H1 (cell line): ENCODE measurements around the gene DIPK1B. TPM values are rescaled to one million over a fixed set of nuclear protein-coding genes. Genes with fewer than 3 reads are reported as not detected.
A peak's percentile ranks its signal among the peaks of the same experiment; 100 is the strongest.

ENCODE experiments used
- CTCF ChIA-PET: fragments of 300-600 bp; sonication (Branson Sonifier 250); formaldehyde crosslinking; loops from one replicate; lab custom pipeline; 2021; ENCODE audit not compliant: partially characterized antibody; lab: Charles Lee
- POLR2A ChIA-PET: fragments of 300-600 bp; sonication (Branson Sonifier 250); formaldehyde crosslinking; loops from one replicate; lab custom pipeline; 2021; ENCODE audit warnings: inconsistent platforms; ENCODE audit not compliant: partially characterized antibody; lab: Charles Lee
- DNase-seq, 2 experiments: peaks; one replicate each; pipeline versions ENCODE4 v3.0.0 to v3.0.0-alpha.2; 2010 to 2022; ENCODE audit warnings: low spot score in 2 of 2, low read depth in 1 of 2, mixed read lengths in 1 of 2
- FAIRE-seq: peaks from 2 replicates; lab custom pipeline; 2011; peaks lifted over from hg19 to GRCh38; lab: Jason Lieb, UNC
- H2AFZ ChIP-seq: 2 replicates; pipeline ENCODE4 v1.8.1; 2012; ENCODE audit warnings: low read length, inconsistent platforms
- H2AK5ac ChIP-seq: 2 replicates; pipeline ENCODE4 v1.6.1; 2013; ENCODE audit warnings: low read depth, low read length
- H2BK120ac ChIP-seq: replicated peaks from 2 replicates; pipeline ENCODE3; 2013; ENCODE audit warnings: low read depth, low read length, inconsistent platforms
- H2BK12ac ChIP-seq: 2 replicates; pipeline ENCODE4 v1.6.1; 2013; ENCODE audit warnings: low read depth, low read length
- H2BK15ac ChIP-seq: 2 replicates; pipeline ENCODE4 v1.6.1; 2013; ENCODE audit warnings: low read length
- H2BK20ac ChIP-seq: 2 replicates; pipeline ENCODE4 v1.6.1; 2013; ENCODE audit warnings: low read length
- H2BK5ac ChIP-seq: 2 replicates; pipeline ENCODE4 v1.6.1; 2013; ENCODE audit warnings: low read depth, low read length
- H3K14ac ChIP-seq: 2 replicates; pipeline ENCODE4 v1.6.1; 2013; ENCODE audit warnings: inconsistent platforms; ENCODE audit not compliant: insufficient read length
- H3K18ac ChIP-seq: 2 replicates; pipeline ENCODE4 v1.6.1; 2013; ENCODE audit warnings: low read length; ENCODE audit errors: extremely low read depth
- H3K23ac ChIP-seq: 2 replicates; pipeline ENCODE4 v1.6.1; 2013; ENCODE audit warnings: inconsistent platforms; ENCODE audit not compliant: insufficient read length
- H3K23me2 ChIP-seq: 2 replicates; pipeline ENCODE4 v1.6.1; 2013; ENCODE audit warnings: low read depth, low read length
- H3K27ac ChIP-seq: 2 replicates; pipeline ENCODE4 v1.6.1; 2011; ENCODE audit warnings: low read depth, low read length, inconsistent platforms
- H3K27me3 ChIP-seq, 4 experiments: replicated peaks in 1 of 4; 1 replicate in 1 of 4; 2 replicates in 3 of 4; pipeline versions ENCODE4 v1.6.1 to v1.8.1; 2011 to 2013; ENCODE audit warnings: low read length in 3 of 4, mild to moderate bottlenecking in 3 of 4, inconsistent platforms in 2 of 4, mixed read lengths in 2 of 4, moderate library complexity in 1 of 4; ENCODE audit not compliant: control insufficient read depth in 3 of 4, insufficient read depth in 3 of 4; ENCODE audit errors: extremely low read depth in 1 of 4
- H3K36me3 ChIP-seq, 4 experiments: 2 replicates each; pipeline versions ENCODE4 v1.6.1 to v1.8.1; 2011 to 2013; ENCODE audit warnings: mild to moderate bottlenecking in 4 of 4, low read length in 3 of 4, moderate library complexity in 2 of 4, control low read depth in 1 of 4, inconsistent platforms in 1 of 4; ENCODE audit not compliant: insufficient read depth in 4 of 4, control insufficient read depth in 2 of 4
- H3K4ac ChIP-seq: replicated peaks from 2 replicates; pipeline ENCODE3; 2013; ENCODE audit warnings: low read length, low read depth, mixed read lengths, inconsistent platforms; ENCODE audit not compliant: insufficient read length
- H3K4me1 ChIP-seq, 4 experiments: replicated peaks in 1 of 4; 1 replicate in 1 of 4; 2 replicates in 3 of 4; pipeline versions ENCODE4 v1.6.1 to v1.8.1; 2011 to 2013; ENCODE audit warnings: low read length in 3 of 4, inconsistent platforms in 2 of 4, mixed read lengths in 1 of 4; ENCODE audit not compliant: insufficient read depth in 4 of 4, control insufficient read depth in 3 of 4
- H3K4me2 ChIP-seq, 2 experiments: 2 replicates each; pipeline versions ENCODE4 v1.6.1 to v1.8.1; 2011 to 2013; ENCODE audit warnings: low read depth in 2 of 2, low read length in 2 of 2, control low read depth in 1 of 2, inconsistent platforms in 1 of 2, mild to moderate bottlenecking in 1 of 2; ENCODE audit not compliant: insufficient read depth in 1 of 2
- H3K4me3 ChIP-seq, 4 experiments: fragments of 200-600, 300-600 bp in 1 of 4; sonication (generic), shearing (Covaris generic), sonication (Bioruptor Twin) in 1 of 4; 2 replicates each; pipeline versions ENCODE4 v1.5.1 to v1.8.1; 2011 to 2016; ENCODE audit warnings: low read length in 4 of 4, low read depth in 3 of 4, control low read depth in 2 of 4, inconsistent platforms in 2 of 4, mild to moderate bottlenecking in 2 of 4, mixed read lengths in 1 of 4, moderate library complexity in 1 of 4; ENCODE audit not compliant: insufficient read depth in 2 of 4; ENCODE audit errors: extremely low read depth in 1 of 4
- H3K56ac ChIP-seq: replicated peaks from 2 replicates; pipeline ENCODE3; 2013; ENCODE audit warnings: low read depth, mild to moderate bottlenecking, mixed read lengths, low read length, inconsistent platforms; ENCODE audit not compliant: insufficient read length
- H3K79me1 ChIP-seq: 2 replicates; pipeline ENCODE4 v1.6.1; 2013; ENCODE audit warnings: low read depth, low read length, control low read depth
- H3K79me2 ChIP-seq, 2 experiments: 2 replicates each; pipeline versions ENCODE4 v1.6.1 to v1.8.1; 2012 to 2013; ENCODE audit warnings: low read length in 2 of 2, mild to moderate bottlenecking in 2 of 2, inconsistent platforms in 1 of 2; ENCODE audit not compliant: insufficient read depth in 2 of 2, control insufficient read depth in 1 of 2
- H3K9ac ChIP-seq, 4 experiments: replicated peaks in 1 of 4; 1 replicate in 1 of 4; 2 replicates in 3 of 4; pipeline versions ENCODE4 v1.6.1 to v1.8.1; 2011 to 2013; ENCODE audit warnings: low read depth in 3 of 4, low read length in 3 of 4, control low read depth in 2 of 4, mild to moderate bottlenecking in 2 of 4, moderate library complexity in 2 of 4, inconsistent platforms in 1 of 4; ENCODE audit errors: extremely low read depth in 1 of 4
- H3K9me3 ChIP-seq, 2 experiments: 2 replicates each; pipeline versions ENCODE4 v1.6.1 to v1.8.1; 2012 to 2013; ENCODE audit warnings: mild to moderate bottlenecking in 2 of 2, moderate library complexity in 2 of 2, control low read depth in 1 of 2, inconsistent platforms in 1 of 2, low read depth in 1 of 2, low read length in 1 of 2, mixed read lengths in 1 of 2; ENCODE audit not compliant: insufficient read depth in 2 of 2
- H4K20me1 ChIP-seq, 2 experiments: replicated peaks in 1 of 2; 2 replicates each; pipeline versions ENCODE3 to v1.8.1; 2011 to 2013; ENCODE audit warnings: inconsistent platforms in 2 of 2, low read length in 2 of 2, mild to moderate bottlenecking in 1 of 2; ENCODE audit not compliant: insufficient read depth in 2 of 2, control insufficient read depth in 1 of 2
- H4K5ac ChIP-seq: 2 replicates; pipeline ENCODE4 v1.6.1; 2013; ENCODE audit warnings: low read length, low read depth, mixed read lengths, inconsistent platforms; ENCODE audit not compliant: insufficient read length
- H4K8ac ChIP-seq: 2 replicates; pipeline ENCODE4 v1.8.0; 2013; ENCODE audit warnings: mild to moderate bottlenecking, moderate library complexity, low read length, inconsistent platforms; ENCODE audit not compliant: insufficient read depth; ENCODE audit errors: extremely low read depth
- H4K91ac ChIP-seq: replicated peaks from 2 replicates; pipeline ENCODE3; 2013; ENCODE audit warnings: low read length, mixed read lengths, inconsistent platforms; ENCODE audit not compliant: insufficient read length
- BCL11A ChIP-seq, 2 experiments: IDR thresholded peaks; one replicate each; pipeline ENCODE4 v1.6.1; 2011; ENCODE audit warnings: low read depth in 2 of 2, low read length in 2 of 2, mild to moderate bottlenecking in 2 of 2
- BRCA1 ChIP-seq: IDR thresholded peaks from 2 replicates; pipeline ENCODE4 v1.6.1; 2012; ENCODE audit warnings: low read depth, low read length, improper control_type of control experiment
- CBX5 ChIP-seq: fragments of 300-800, 300-1000 bp; sonication (generic); IDR thresholded peaks from 2 replicates; pipeline ENCODE4 v1.7.1; 2016; ENCODE audit warnings: antibody characterized with exemption, low read length, low read depth
- CTBP2 ChIP-seq: IDR thresholded peaks from 2 replicates; pipeline ENCODE4 v1.7.0; 2011; ENCODE audit warnings: borderline replicate concordance, mild to moderate bottlenecking, moderate library complexity, mixed read lengths, low read length; ENCODE audit not compliant: insufficient read depth, insufficient read length
- EGR1 ChIP-seq: IDR thresholded peaks from 2 replicates; pipeline ENCODE4 v1.6.1; 2011; ENCODE audit warnings: low read depth, low read length, borderline replicate concordance
- GABPA ChIP-seq: IDR thresholded peaks from 2 replicates; pipeline ENCODE4 v1.6.1; 2011; ENCODE audit warnings: mild to moderate bottlenecking, low read length, moderate library complexity, borderline replicate concordance; ENCODE audit not compliant: insufficient read depth
- POLR2AphosphoS5 ChIP-seq: IDR thresholded peaks from 2 replicates; pipeline ENCODE4 v1.6.1; 2011; ENCODE audit warnings: low read depth, low read length
- TBP ChIP-seq: IDR thresholded peaks from 2 replicates; pipeline ENCODE4 v1.6.1; 2011; ENCODE audit warnings: low read depth, low read length, improper control_type of control experiment
- WGBS, 2 experiments: shearing (Covaris generic) in 1 of 2; methylation state at CpG; one replicate each; pipeline versions ENCODE4 v1.1.6 to v1.1.7; 2013 to 2015; ENCODE audit warnings: low lambda C conversion rate in 2 of 2, mixed read lengths in 2 of 2, inconsistent platforms in 1 of 2, low coverage in 1 of 2, missing lambda C conversion rate in 1 of 2; ENCODE audit not compliant: insufficient replicate concordance in 2 of 2, insufficient coverage in 1 of 2, insufficient read length in 1 of 2; ENCODE audit errors: extremely low coverage in 1 of 2, missing lambda C conversion rate in 1 of 2; 5-methylcytosine and 5-hydroxymethylcytosine counted together
- polyA plus RNA-seq, 7 experiments: library from polyadenylated mRNA; depleted of rRNA in 3 of 7; stranded (reverse) in 5 of 7; unstranded in 2 of 7; fragments of >200 nt in 5 of 7; fragments of 200-250 nt in 2 of 7; gene quantifications; 1 replicate in 5 of 7; 2 replicates in 1 of 7; 4 replicates in 1 of 7; pipeline versions ENCODE4 v1.2.1 to v1.2.3, GENCODE V29; 2011 to 2013; ENCODE audit warnings: missing spikeins in 2 of 7, mixed read lengths in 2 of 7
- total RNA-seq: library from RNA; stranded (reverse); fragmentation: NEBNext Ultra II Directional; extraction: Animal tissue kit (Norgen Biotek cat#: 25700); gene quantifications from 2 replicates; pipeline ENCODE4 v1.2.1, GENCODE V29; 2021
- TF ChIP-seq, protein P1 (sequence below): IDR thresholded peaks from 2 replicates; pipeline ENCODE4 v1.6.1; 2012; ENCODE audit warnings: inconsistent platforms

DIPK1B gene
- total and polyA plus RNA-seq, 2 of the 8 experiments (the other 6 are each of a cell fraction or from before 2014, with no cell fraction given), result 32.3 to 64.8 TPM

DNA sequence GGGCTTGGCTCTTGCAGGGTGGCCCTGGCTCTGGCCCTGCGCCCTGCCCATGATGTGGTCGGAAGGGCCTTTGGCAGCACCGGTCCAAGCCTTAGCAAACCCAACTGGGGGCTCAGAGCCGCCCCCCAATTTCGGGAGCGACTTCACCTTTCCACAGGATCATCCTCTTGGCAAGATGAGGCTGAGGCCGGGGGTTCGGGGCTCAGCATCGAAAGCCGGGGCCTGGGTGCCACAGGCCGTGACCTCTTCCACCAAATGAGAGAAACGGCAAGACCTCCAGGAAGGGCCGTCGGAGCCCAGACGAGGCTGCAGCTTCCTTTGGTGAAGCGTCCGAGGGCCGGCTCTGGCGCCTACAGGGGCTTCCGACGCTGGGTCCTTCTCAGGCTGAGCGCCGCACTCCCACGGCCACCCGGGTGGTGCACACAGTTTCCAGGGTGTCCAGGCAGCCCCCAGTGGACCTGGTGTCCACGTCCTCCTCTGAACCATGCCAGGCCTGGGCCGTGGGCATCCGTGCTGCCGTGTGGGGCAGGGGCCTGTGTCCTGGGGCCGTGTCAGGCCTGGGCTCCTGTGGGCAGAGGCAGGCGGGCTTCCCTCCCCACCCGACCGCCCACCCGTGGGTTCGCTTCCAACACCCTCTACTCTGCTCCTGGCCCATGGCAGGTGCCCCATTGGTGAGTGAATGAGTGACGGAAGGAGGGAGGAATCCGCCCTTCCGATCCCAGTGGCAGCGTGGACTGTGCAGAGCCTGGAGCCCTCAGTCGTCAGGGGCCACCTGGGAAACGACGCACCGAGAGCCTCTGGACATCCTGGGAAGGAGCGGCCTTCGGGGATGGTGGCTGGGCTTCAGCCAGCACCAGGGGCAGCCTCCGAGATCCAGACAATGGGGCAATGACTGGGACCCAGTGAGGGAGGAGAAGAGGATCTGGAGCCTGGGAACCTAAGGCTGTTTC lies 19.9 kb upstream of the DIPK1B start:
- WGBS, 2 experiments, result 90% methylated on average over 44 of the region's 46 CpGs; no CpG with 5 or more reads in 1 of the 2 experiments
- Histone ChIP-seq H3K23ac (no peak overlapping the region), H3K18ac (no peak overlapping the region), H4K5ac (no peak overlapping the region), H3K4me1 (peaks cover 0 to 23% (median 15%) of the 10 kb centered on the region in 4 experiments; a peak in 5 of 7 replicates), H3K56ac (no peak overlapping the region), H4K91ac (peak overlapping the region; percentile 54), H2AFZ (no peak overlapping the region), H3K9me3 (no peaks in the 10 kb centered on the region), H3K4me3 (no peak overlapping the region), H4K8ac (peak overlapping the region; percentile 62; the same call in 1 of the 2 replicates), H3K27me3 (no peaks in the 10 kb centered on the region; a peak in 1 of 7 replicates), H2BK120ac (no peak overlapping the region), H3K4ac (no peak overlapping the region), H2BK5ac (no peak overlapping the region), H3K79me2 (no peaks in the 10 kb centered on the region), H3K79me1 (no peaks in the 10 kb centered on the region), H3K23me2 (peaks cover 5% of the 10 kb centered on the region; the same call in 1 of the 2 replicates), H3K9ac (no peak overlapping the region), H2BK20ac (no peak overlapping the region; the same call in 1 of the 2 replicates), H2AK5ac (no peak overlapping the region), H3K36me3 (no peaks in the 10 kb centered on the region), H2BK12ac (peak overlapping the region; percentile 84; the same call in 1 of the 2 replicates)
- ChIA-PET CTCF (interaction anchor here (0.9 to 12.8 kb wide), 11 partner anchors 9 to 287 kb away, joined by 3 to 125 read pairs (median 6); no protein-coding TSS in a partner anchor), POLR2A (interaction anchor here (1.0 to 2.1 kb wide), 2 partner anchors 16 to 36 kb away, joined by 3 to 5 read pairs; no protein-coding TSS in a partner anchor)
- DNase-seq, result peak in 1 of 2 experiments; percentile 41
- no peak for FAIRE-seq
- TF ChIP-seq CTBP2, result no peak
- TF ChIP-seq BRCA1, result no peak
- TF ChIP-seq, protein P1, sequence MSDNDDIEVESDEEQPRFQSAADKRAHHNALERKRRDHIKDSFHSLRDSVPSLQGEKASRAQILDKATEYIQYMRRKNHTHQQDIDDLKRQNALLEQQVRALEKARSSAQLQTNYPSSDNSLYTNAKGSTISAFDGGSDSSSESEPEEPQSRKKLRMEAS, result no peak
- no peak for TF ChIP-seq CBX5
- TF ChIP-seq POLR2AphosphoS5, result no peak
- no peak for TF ChIP-seq BCL11A (IDR thresholded peaks at IDR 0.05; ENCODE audit: low read depth in 2 of 2, low read length in 2 of 2)
- no peak for TF ChIP-seq TBP
- TF ChIP-seq GABPA, result no peak
- TF ChIP-seq EGR1, result no peak
- TF ChIP-seq, all 59 proteins: peak for 0
- Histone ChIP-seq H3K27ac (no peak overlapping the region), H3K14ac (no peak overlapping the region), H3K4me2 (no peak overlapping the region), H4K20me1 (no peaks in the 10 kb centered on the region), H2BK15ac (no peak overlapping the region; the same call in 1 of the 2 replicates)
